Fibroblast of lung (primary cell): Measurements from ENCODE around the gene CLIP4.

Source experiments
- CTCF ChIP-seq, 2 donors: IDR thresholded peaks in 1 of 2; conservative IDR thresholded peaks in 1 of 2; 1 replicate in 1 of 2; 2 replicates in 1 of 2; pipeline ENCODE4 v1.5.1; 2011 to 2012; ENCODE audit warnings: low read length in 2 of 2, control low read depth in 1 of 2, inconsistent platforms in 1 of 2, low read depth in 1 of 2, mild to moderate bottlenecking in 1 of 2
- EZH2 ChIP-seq: IDR thresholded peaks from 2 replicates; pipeline ENCODE4 v1.5.1; 2012; ENCODE audit warnings: low read length, control low read depth, mild to moderate bottlenecking; ENCODE audit errors: missing control alignments

- TF ChIP-seq CTCF (conservative IDR thresholded peaks at IDR 0.05 in 1 of 2, IDR thresholded peaks at IDR 0.05 in 1 of 2; ENCODE audit: low read depth in 1 of 2, low read length in 2 of 2) (no peak), EZH2 (no peak)
These were observed 96.8 kb downstream of the CLIP4 start for GRCh38 chr2:29212009-29212408.
